ENCODE results near the gene PODXL.
"Not testable (repeated sequence)": the region's sequence is repeated elsewhere in the genome, so short reads cannot be mapped to it uniquely, and the experiment has no call there.

The PODXL gene

DNA sequence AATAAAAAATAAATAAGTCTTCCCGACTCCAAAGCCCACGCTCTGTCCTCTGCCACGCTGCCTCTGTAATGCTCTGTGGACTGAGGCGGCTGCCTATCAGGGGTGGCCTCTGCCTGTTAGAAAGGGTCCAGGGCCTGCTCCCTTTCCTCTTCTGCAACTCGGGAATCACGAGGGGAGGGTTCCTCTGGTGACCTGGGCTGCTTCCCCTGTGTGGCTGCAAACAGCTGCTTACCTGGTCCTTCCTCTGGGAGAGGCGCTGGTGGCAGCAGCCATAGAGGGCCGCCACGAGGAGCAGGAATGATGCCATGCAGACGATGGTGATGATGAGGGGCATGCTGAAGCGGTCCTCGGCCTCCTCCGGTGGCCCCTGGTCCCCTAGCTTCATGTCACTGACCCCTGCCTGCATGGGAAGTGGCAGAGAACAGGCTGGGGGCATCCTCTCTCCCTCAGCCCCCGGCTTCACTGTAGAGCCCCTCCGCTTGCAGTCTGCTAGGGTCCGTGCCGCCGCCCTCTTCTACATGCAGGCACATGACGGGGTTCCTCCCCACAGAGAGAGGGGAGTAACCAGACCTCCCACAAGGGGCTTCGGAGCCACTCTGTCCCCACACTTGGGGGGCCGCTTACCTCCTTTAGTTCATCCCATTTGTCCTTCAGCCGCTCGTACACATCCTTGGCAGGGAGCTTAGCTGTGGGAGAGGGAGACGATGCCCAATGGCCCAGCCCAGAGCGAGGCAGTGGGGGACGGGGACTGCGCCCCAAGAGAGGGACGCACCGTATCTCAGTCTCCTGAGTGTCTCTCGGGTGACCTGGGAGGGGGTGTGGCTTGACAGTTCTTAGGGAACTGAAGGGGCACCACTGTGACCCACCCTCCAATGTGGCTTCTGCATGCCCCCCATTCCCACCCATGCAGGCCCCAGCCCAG lies 50.5 kb downstream of the PODXL start:
- TF ChIP-seq, protein P1, sequence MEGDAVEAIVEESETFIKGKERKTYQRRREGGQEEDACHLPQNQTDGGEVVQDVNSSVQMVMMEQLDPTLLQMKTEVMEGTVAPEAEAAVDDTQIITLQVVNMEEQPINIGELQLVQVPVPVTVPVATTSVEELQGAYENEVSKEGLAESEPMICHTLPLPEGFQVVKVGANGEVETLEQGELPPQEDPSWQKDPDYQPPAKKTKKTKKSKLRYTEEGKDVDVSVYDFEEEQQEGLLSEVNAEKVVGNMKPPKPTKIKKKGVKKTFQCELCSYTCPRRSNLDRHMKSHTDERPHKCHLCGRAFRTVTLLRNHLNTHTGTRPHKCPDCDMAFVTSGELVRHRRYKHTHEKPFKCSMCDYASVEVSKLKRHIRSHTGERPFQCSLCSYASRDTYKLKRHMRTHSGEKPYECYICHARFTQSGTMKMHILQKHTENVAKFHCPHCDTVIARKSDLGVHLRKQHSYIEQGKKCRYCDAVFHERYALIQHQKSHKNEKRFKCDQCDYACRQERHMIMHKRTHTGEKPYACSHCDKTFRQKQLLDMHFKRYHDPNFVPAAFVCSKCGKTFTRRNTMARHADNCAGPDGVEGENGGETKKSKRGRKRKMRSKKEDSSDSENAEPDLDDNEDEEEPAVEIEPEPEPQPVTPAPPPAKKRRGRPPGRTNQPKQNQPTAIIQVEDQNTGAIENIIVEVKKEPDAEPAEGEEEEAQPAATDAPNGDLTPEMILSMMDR (IDR thresholded peaks at IDR 0.05; ENCODE audit: insufficient read depth, missing control alignments): no peak
- no peak for FAIRE-seq
- DNase-seq (ENCODE audit: insufficient read length, low spot score): no peak

DNA sequence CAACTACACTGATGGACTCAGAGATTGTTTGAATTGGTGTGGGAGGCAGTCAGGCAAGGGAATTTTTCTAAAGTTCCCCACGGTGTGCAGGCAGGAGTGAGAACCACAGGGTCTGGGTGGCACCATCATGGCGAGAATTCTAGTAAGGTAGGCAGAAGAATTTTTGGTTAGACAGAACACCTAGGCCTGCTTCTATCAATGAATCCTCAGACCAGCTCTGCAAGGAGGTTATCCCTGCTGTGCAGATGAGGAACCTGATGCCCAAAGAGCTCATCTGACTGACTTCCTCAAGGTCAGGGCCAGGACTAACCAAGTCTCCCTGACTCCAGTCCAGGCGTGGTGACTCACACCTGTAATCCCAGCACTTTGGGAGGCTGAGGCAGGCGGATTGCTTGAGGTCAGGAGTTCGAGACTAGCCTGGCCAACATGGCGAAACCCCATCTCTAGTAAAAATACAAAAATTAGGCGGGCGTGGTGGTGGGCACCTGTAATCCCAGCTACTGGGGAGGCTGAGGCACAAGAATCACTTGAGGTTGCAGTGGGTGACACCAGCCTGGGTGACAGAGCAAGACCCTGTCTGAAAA lies 51.3 kb downstream of the PODXL start:
- FAIRE-seq; DNase-seq (ENCODE audit: insufficient read length, low spot score): not testable (repeated sequence)

DNA sequence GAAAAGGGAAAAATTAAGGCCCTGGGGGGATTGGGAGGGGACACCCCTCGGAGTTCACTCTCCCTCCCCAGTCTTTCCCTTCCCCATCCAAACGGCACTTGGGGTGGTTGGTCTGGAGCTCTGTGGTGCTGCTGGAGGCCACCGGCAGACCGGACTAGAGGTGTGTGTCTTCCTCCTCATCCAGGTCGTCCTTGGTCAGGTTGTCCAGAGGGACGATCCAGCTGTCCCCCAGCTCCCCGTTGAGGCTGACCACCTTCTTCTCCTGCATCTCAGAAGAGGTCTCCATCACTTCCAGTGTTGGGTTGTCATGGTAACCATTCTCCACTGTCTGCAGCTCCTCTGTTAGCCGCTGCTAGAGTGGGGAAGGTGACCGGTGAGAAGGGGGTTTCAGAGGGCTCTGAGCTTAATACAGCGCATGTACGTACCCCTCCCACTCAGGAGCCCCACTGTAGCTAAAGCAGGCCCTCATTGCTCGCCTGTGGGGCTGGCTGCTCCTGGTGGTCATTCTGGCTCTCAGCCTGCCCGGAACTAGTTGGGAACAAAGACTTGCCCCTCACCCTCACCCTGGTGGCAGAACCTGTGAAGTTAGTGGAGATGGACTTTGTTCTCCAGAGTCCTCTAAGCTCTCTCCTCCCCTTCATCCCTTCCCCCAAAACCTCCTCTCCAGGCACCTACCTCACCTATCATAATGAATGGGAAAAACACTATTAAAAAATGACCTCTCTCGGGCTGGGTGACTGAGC lies 52.1 kb downstream of the PODXL start:
- no peak for DNase-seq (ENCODE audit: insufficient read length, low spot score)
- TF ChIP-seq, protein P1 (IDR thresholded peaks at IDR 0.05; ENCODE audit: insufficient read depth, missing control alignments): no peak
- no peak for FAIRE-seq

GRCh38 chr7:131503639-131504038 lies 52.8 kb downstream of the PODXL start:
- TF ChIP-seq, protein P1 (IDR thresholded peaks at IDR 0.05; ENCODE audit: insufficient read depth, missing control alignments): no peak
- no peak for DNase-seq (ENCODE audit: insufficient read length, low spot score)
- no peak for FAIRE-seq

GRCh38 chr7:131502810-131503508 lies 53.5 kb downstream of the PODXL start:
- FAIRE-seq: no peak
- TF ChIP-seq, protein P1 (IDR thresholded peaks at IDR 0.05; ENCODE audit: insufficient read depth, missing control alignments): no peak
- no peak for DNase-seq (ENCODE audit: insufficient read length, low spot score)

GRCh38 chr7:131501930-131502685 lies 54.3 kb downstream of the PODXL start:
- TF ChIP-seq, protein P1 (IDR thresholded peaks at IDR 0.05; ENCODE audit: insufficient read depth, missing control alignments): no peak
- DNase-seq (ENCODE audit: insufficient read length, low spot score) (no peak), FAIRE-seq (no peak)

Measured in D721Med (cell line).